Thyroid gland (tissue), 4 donors: ENCODE measurements around the gene DYNC1LI2. TPM values are rescaled to one million over a fixed set of nuclear protein-coding genes. Genes with fewer than 3 reads are reported as not detected.

Experiments
- DNase-seq, 2 donors: peaks; one replicate each; pipeline ENCODE4 v3.0.0-alpha.2; 2019
- H3K27ac ChIP-seq, 3 donors: fragments of 200-600 bp; sonication (generic); 1 replicate in 2 of 3; 2 replicates in 1 of 3; pipeline ENCODE4 v1.5.1; 2016 to 2019; ENCODE audit warnings: mild to moderate bottlenecking in 1 of 3, moderate library complexity in 1 of 3
- H3K27me3 ChIP-seq: fragments of 200-600 bp; sonication (generic); one replicate; pipeline ENCODE4 v1.5.1; 2019
- H3K36me3 ChIP-seq, 2 donors: fragments of 200-600 bp; sonication (generic); one replicate each; pipeline ENCODE4 v1.5.1; 2016 to 2019
- H3K4me1 ChIP-seq, 2 donors: fragments of 200-600 bp; sonication (generic); one replicate each; pipeline ENCODE4 v1.5.1; 2017 to 2019
- H3K4me3 ChIP-seq, 3 donors: fragments of 200-600 bp; sonication (generic); replicated peaks in 1 of 3; 1 replicate in 2 of 3; 2 replicates in 1 of 3; pipeline ENCODE4 v1.5.1; 2016; ENCODE audit warnings: mild to moderate bottlenecking in 1 of 3
- H3K9me3 ChIP-seq: fragments of 200-600 bp; sonication (generic); one replicate; pipeline ENCODE4 v1.5.1; 2017
- CTCF ChIP-seq, 6 experiments: fragments of 200-600 bp in 3 of 6; fragments of 450-650 bp in 3 of 6; sonication (generic) in 3 of 6; IDR thresholded peaks; one replicate each; pipeline ENCODE4 v1.5.1; 2016 to 2019; ENCODE audit warnings: antibody characterized with exemption in 6 of 6, mild to moderate bottlenecking in 2 of 6, inconsistent platforms in 1 of 6, moderate library complexity in 1 of 6
- POLR2A ChIP-seq, 2 donors: fragments of 450-650 bp; IDR thresholded peaks; one replicate each; pipeline ENCODE4 v1.6.1; 2017; ENCODE audit warnings: antibody characterized with exemption in 2 of 2, mild to moderate bottlenecking in 2 of 2, moderate library complexity in 1 of 2
- WGBS, 2 donors: methylation state at CpG; one replicate each; pipeline ENCODE4 v1.1.5; 2017; 5-methylcytosine and 5-hydroxymethylcytosine counted together
- intact Hi-C: fragments of 100-400 bp; cut with DNase I; formaldehyde crosslinking; loops from one replicate; pipeline ENCODE4 v1.15.1; 2023
- total RNA-seq, 4 donors: library from RNA; depleted of rRNA; stranded (reverse); fragments of >200 nt; gene quantifications; one replicate each; pipeline ENCODE4 v1.2.3, GENCODE V29; 2016

DYNC1LI2 gene
- total RNA-seq, 4 donors from 2014 or later, result 162 to 332 (median 195) TPM

GRCh38 chr16:66787427-66787826, 36.0 kb upstream of the DYNC1LI2 start:
- no peak overlapping the region for H3K4me3 ChIP-seq
- no peaks in the 10 kb centered on the region for H3K9me3 ChIP-seq
- H3K27ac ChIP-seq, result no peak overlapping the region
- no peaks in the 10 kb centered on the region for H3K27me3 ChIP-seq
- DNase-seq, result no peak
- TF ChIP-seq POLR2A (IDR thresholded peaks at IDR 0.05), result no peak
- TF ChIP-seq CTCF (IDR thresholded peaks at IDR 0.05), result no peak
- 94 to 95% methylated on average over 2 of the region's 2 CpGs for WGBS, 2 donors
- no peaks in the 10 kb centered on the region for H3K36me3 ChIP-seq
- H3K4me1 ChIP-seq, result no peaks in the 10 kb centered on the region
- intact Hi-C loops, result no loop called here

GRCh38 chr16:66786551-66786950, 35.1 kb upstream of the DYNC1LI2 start:
- H3K4me1 ChIP-seq, result no peaks in the 10 kb centered on the region
- TF ChIP-seq CTCF (IDR thresholded peaks at IDR 0.05), result no peak
- no peak for TF ChIP-seq POLR2A (IDR thresholded peaks at IDR 0.05)
- WGBS, 2 donors, result 94 to 97% methylated on average over 3 of the region's 3 CpGs

GRCh38 chr16:66776457-66776856, 25.0 kb upstream of the DYNC1LI2 start:
- Histone ChIP-seq H3K36me3 (no peaks in the 10 kb centered on the region), H3K27ac (no peak overlapping the region), H3K27me3 (no peaks in the 10 kb centered on the region), H3K9me3 (no peaks in the 10 kb centered on the region), H3K4me1 (no peaks in the 10 kb centered on the region), H3K4me3 (no peak overlapping the region)
- no peak for DNase-seq
- TF ChIP-seq POLR2A (IDR thresholded peaks at IDR 0.05), result no peak
- TF ChIP-seq CTCF (IDR thresholded peaks at IDR 0.05), result no peak
- intact Hi-C loops, result no loop called here

More at GRCh38 chr16:66786551-66786950, 35.1 kb upstream of the DYNC1LI2 start:
- Histone ChIP-seq H3K9me3 (no peaks in the 10 kb centered on the region), H3K4me3 (no peak overlapping the region), H3K27me3 (no peaks in the 10 kb centered on the region), H3K27ac (no peak overlapping the region), H3K36me3 (no peaks in the 10 kb centered on the region)
- no peak for DNase-seq
- intact Hi-C loops, result no loop called here

GRCh38 chr16:66774981-66775380, 23.6 kb upstream of the DYNC1LI2 start:
- Histone ChIP-seq H3K27ac (no peak overlapping the region), H3K36me3 (no peaks in the 10 kb centered on the region), H3K4me1 (no peaks in the 10 kb centered on the region), H3K27me3 (no peaks in the 10 kb centered on the region), H3K4me3 (no peak overlapping the region), H3K9me3 (no peaks in the 10 kb centered on the region)
- DNase-seq, result no peak
- intact Hi-C loops, result no loop called here
- WGBS, 2 donors, result 77 to 82% methylated on average over 2 of the region's 2 CpGs
- TF ChIP-seq POLR2A (IDR thresholded peaks at IDR 0.05) (no peak), CTCF (IDR thresholded peaks at IDR 0.05) (no peak)

GRCh38 chr16:66758086-66758485, 6.7 kb upstream of the DYNC1LI2 start:
- H3K4me3 ChIP-seq, result no peak overlapping the region
- H3K27me3 ChIP-seq, result no peaks in the 10 kb centered on the region
- intact Hi-C loops, result no loop called here
- H3K4me1 ChIP-seq, result no peaks in the 10 kb centered on the region
- H3K36me3 ChIP-seq, result no peaks in the 10 kb centered on the region
- no peak overlapping the region for H3K27ac ChIP-seq
- TF ChIP-seq CTCF (IDR thresholded peaks at IDR 0.05), result no peak
- TF ChIP-seq POLR2A (IDR thresholded peaks at IDR 0.05), result no peak
- H3K9me3 ChIP-seq, result no peaks in the 10 kb centered on the region
- DNase-seq, result no peak
